Endothelial cell of umbilical vein (primary cell): ENCODE results near the gene APOM.

ENCODE experiments used
- POLR2A ChIP-seq: IDR thresholded peaks from 2 replicates; pipeline ENCODE4 v1.6.1; 2012; ENCODE audit warnings: low read depth, mild to moderate bottlenecking, control low read depth, low read length
- TF ChIP-seq, protein P1 (sequence below), 2 donors: IDR thresholded peaks; 1 replicate in 1 of 2; 2 replicates in 1 of 2; pipeline ENCODE4 v1.5.1; 2011; ENCODE audit warnings: low read length in 2 of 2, mild to moderate bottlenecking in 2 of 2, moderate library complexity in 2 of 2, control low read depth in 1 of 2, inconsistent platforms in 1 of 2, low read depth in 1 of 2; ENCODE audit not compliant: insufficient read depth in 1 of 2; ENCODE audit errors: extremely low read depth in 1 of 2

DNA sequence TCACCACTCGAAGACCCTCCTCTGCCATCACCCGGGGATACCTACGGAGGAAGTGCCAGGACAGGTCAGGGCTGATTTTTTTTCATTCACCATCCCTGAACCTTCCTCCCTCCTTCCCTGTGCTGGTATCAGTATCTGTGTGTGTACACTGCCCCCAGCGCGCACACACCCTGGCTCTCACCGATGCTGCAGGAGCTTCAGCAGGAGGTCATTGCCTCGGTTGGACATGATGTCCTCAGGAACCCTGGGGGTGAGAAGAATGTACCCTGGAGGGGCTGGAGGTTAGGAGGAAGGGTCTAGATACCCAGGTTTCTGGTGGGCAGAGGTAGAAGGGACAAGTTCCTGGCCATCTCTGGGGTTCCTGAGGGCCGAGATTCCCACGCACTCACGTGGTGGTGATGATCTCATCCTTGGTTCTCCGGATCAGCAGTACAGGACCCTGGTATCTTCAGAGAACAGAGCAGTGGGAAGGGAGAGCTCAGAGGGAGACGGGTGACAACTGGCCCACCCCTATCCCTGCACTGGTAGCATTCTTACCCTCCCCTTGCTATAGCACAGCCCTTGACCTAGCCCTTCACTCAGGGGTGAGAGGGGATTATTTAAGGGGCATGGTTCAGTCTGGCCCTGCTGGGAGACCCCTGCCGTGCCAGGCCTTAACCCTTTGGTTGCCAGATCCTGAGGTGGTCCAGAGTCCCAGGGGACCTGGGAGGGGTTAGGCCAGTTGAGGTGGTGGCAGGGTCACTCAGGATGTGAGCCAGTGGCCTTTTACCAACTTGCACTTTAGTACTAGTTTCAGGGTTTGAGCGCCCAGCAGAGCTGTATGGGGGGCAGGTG lies 32.4 kb downstream of the APOM start:
- TF ChIP-seq, protein P1, sequence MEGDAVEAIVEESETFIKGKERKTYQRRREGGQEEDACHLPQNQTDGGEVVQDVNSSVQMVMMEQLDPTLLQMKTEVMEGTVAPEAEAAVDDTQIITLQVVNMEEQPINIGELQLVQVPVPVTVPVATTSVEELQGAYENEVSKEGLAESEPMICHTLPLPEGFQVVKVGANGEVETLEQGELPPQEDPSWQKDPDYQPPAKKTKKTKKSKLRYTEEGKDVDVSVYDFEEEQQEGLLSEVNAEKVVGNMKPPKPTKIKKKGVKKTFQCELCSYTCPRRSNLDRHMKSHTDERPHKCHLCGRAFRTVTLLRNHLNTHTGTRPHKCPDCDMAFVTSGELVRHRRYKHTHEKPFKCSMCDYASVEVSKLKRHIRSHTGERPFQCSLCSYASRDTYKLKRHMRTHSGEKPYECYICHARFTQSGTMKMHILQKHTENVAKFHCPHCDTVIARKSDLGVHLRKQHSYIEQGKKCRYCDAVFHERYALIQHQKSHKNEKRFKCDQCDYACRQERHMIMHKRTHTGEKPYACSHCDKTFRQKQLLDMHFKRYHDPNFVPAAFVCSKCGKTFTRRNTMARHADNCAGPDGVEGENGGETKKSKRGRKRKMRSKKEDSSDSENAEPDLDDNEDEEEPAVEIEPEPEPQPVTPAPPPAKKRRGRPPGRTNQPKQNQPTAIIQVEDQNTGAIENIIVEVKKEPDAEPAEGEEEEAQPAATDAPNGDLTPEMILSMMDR (IDR thresholded peaks at IDR 0.05; ENCODE audit: extremely low read depth in 1 of 2, insufficient read depth in 1 of 2, low read depth in 1 of 2, low read length in 2 of 2), result no peak
- no peak for TF ChIP-seq POLR2A
